SK-N-MC (cell line): Measurements from ENCODE around the gene PTPRC.

Source experiments
- EZH2 ChIP-seq: fragments of 200-600 bp; sonication (generic); IDR thresholded peaks from one replicate; pipeline ENCODE4 v1.6.1; 2017; ENCODE audit warnings: antibody characterized with exemption
- FOXP2 ChIP-seq: optimal IDR thresholded peaks from 2 replicates; pipeline ENCODE3; 2011; ENCODE audit warnings: mild to moderate bottlenecking, moderate library complexity; ENCODE audit not compliant: insufficient read depth; ENCODE audit errors: extremely low read length, control extremely low read depth
- POLR2AphosphoS5 ChIP-seq: IDR thresholded peaks from 2 replicates; pipeline ENCODE4 v1.6.1; 2012; ENCODE audit warnings: mild to moderate bottlenecking, low read depth, low read length, borderline replicate concordance

DNA sequence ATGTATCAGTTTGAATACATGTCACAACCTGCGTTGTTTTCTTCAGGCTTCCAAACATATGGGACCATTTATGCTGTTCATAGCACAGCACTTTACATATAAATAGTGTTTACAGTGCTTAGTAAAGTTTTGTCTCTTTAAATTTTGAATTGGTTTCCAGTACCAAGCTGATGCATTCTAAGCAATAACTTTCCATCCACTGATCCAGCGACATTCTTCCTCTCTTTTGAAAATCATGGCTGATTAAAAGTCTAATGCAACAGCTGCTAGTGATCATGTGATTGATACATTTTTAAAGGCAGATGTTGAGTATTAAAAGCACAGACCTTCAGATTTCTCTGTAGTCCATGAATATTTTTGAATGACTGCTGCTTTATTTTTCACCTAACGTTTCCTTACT, 154.9 kb downstream of the PTPRC start:
- TF ChIP-seq EZH2 (no peak), POLR2AphosphoS5 (no peak), FOXP2 (no peak)
